H9 (cell line): Measurements from ENCODE around the gene SLIT1. TPM values are rescaled to one million over a fixed set of nuclear protein-coding genes. Genes with fewer than 3 reads are reported as not detected.
A peak's percentile ranks its signal among the peaks of the same experiment; 100 is the strongest.

Source experiments
- DNase-seq: peaks from one replicate; pipeline ENCODE4 v3.0.0-alpha.2; 2017
- H2AFZ ChIP-seq: one replicate; pipeline ENCODE4 v1.6.1; 2013; ENCODE audit warnings: mild to moderate bottlenecking, low read length, control low read depth, moderate library complexity
- H2AK5ac ChIP-seq: 2 replicates; pipeline ENCODE4 v1.6.1; 2013; ENCODE audit warnings: low read length, control low read depth, mixed read lengths; ENCODE audit not compliant: insufficient read length
- H2BK120ac ChIP-seq: one replicate; pipeline ENCODE4 v1.6.1; 2013; ENCODE audit warnings: low read depth, mild to moderate bottlenecking, low read length, control low read depth, inconsistent platforms; ENCODE audit not compliant: poor library complexity, severe bottlenecking
- H2BK12ac ChIP-seq: 2 replicates; pipeline ENCODE4 v1.6.1; 2013; ENCODE audit warnings: low read length, control low read depth, mixed read lengths, low read depth; ENCODE audit not compliant: insufficient read length
- H2BK15ac ChIP-seq: 2 replicates; pipeline ENCODE4 v1.6.1; 2013; ENCODE audit warnings: low read depth, low read length, control low read depth
- H2BK20ac ChIP-seq: one replicate; pipeline ENCODE4 v1.6.1; 2013; ENCODE audit warnings: low read depth, mild to moderate bottlenecking, low read length, control low read depth, inconsistent platforms; ENCODE audit not compliant: poor library complexity, severe bottlenecking
- H2BK5ac ChIP-seq: 2 replicates; pipeline ENCODE4 v1.6.1; 2013; ENCODE audit warnings: low read length, control low read depth, mixed read lengths; ENCODE audit not compliant: insufficient read length
- H3K14ac ChIP-seq: 2 replicates; pipeline ENCODE4 v1.6.1; 2013; ENCODE audit warnings: low read length, control low read depth; ENCODE audit not compliant: insufficient read depth
- H3K18ac ChIP-seq: 2 replicates; pipeline ENCODE4 v1.6.1; 2013; ENCODE audit warnings: low read depth, mild to moderate bottlenecking, mixed read lengths, low read length, control low read depth; ENCODE audit not compliant: insufficient read length
- H3K23ac ChIP-seq: 2 replicates; pipeline ENCODE4 v1.6.1; 2013; ENCODE audit warnings: low read length, control low read depth, mixed read lengths, low read depth; ENCODE audit not compliant: insufficient read length
- H3K23me2 ChIP-seq: 2 replicates; pipeline ENCODE4 v1.6.1; 2013; ENCODE audit warnings: low read depth, mild to moderate bottlenecking, mixed read lengths, low read length, control low read depth; ENCODE audit not compliant: insufficient read length, poor library complexity, severe bottlenecking
- H3K27ac ChIP-seq: 2 replicates; pipeline ENCODE4 v1.5.1; 2013; ENCODE audit warnings: low read length, control low read depth, mixed read lengths, low read depth; ENCODE audit not compliant: insufficient read length
- H3K27me3 ChIP-seq: 2 replicates; pipeline ENCODE4 v1.6.1; 2013; ENCODE audit warnings: low read length, control low read depth, inconsistent platforms; ENCODE audit not compliant: insufficient read depth
- H3K4ac ChIP-seq: 2 replicates; pipeline ENCODE4 v1.6.1; 2013; ENCODE audit warnings: low read depth, mild to moderate bottlenecking, control low read depth, inconsistent platforms, low read length, moderate library complexity
- H3K4me1 ChIP-seq: 2 replicates; pipeline ENCODE4 v1.6.1; 2013; ENCODE audit warnings: low read length, control low read depth, inconsistent platforms; ENCODE audit not compliant: insufficient read depth
- H3K4me2 ChIP-seq: 2 replicates; pipeline ENCODE4 v1.6.1; 2013; ENCODE audit warnings: low read length, control low read depth, mixed read lengths; ENCODE audit not compliant: insufficient read length, insufficient read depth
- H3K56ac ChIP-seq: 2 replicates; pipeline ENCODE4 v1.6.1; 2013; ENCODE audit warnings: low read depth, mild to moderate bottlenecking, mixed read lengths, low read length, control low read depth; ENCODE audit not compliant: insufficient read length
- H3K79me1 ChIP-seq: 2 replicates; pipeline ENCODE4 v1.6.1; 2013; ENCODE audit warnings: low read depth, mild to moderate bottlenecking, moderate library complexity, low read length, control low read depth, inconsistent platforms; ENCODE audit not compliant: insufficient read depth, poor library complexity, severe bottlenecking
- H3K79me2 ChIP-seq: 2 replicates; pipeline ENCODE4 v1.6.1; 2013; ENCODE audit warnings: low read length, control low read depth, inconsistent platforms; ENCODE audit not compliant: insufficient read depth
- H3K9ac ChIP-seq: 2 replicates; pipeline ENCODE4 v1.6.1; 2013; ENCODE audit warnings: low read length, control low read depth, mixed read lengths; ENCODE audit not compliant: insufficient read length; ENCODE audit errors: extremely low read depth
- H3K9me3 ChIP-seq: one replicate; pipeline ENCODE4 v1.6.1; 2013; ENCODE audit warnings: low read depth, low read length, inconsistent platforms; ENCODE audit not compliant: control insufficient read depth
- H3T11ph ChIP-seq: one replicate; pipeline ENCODE4 v1.6.1; 2013; ENCODE audit warnings: mild to moderate bottlenecking, low read length, control low read depth, inconsistent platforms
- H4K20me1 ChIP-seq: one replicate; pipeline ENCODE4 v1.6.1; 2013; ENCODE audit not compliant: control insufficient read depth, insufficient read length, insufficient read depth
- H4K5ac ChIP-seq: 2 replicates; pipeline ENCODE4 v1.6.1; 2013; ENCODE audit warnings: low read depth, mild to moderate bottlenecking, mixed read lengths, low read length, control low read depth; ENCODE audit not compliant: insufficient read length
- H4K8ac ChIP-seq: replicated peaks from 2 replicates; pipeline ENCODE4 v1.6.1; 2013; ENCODE audit warnings: low read length, control low read depth, mixed read lengths, low read depth; ENCODE audit not compliant: insufficient read length
- H4K91ac ChIP-seq: 2 replicates; pipeline ENCODE4 v1.6.1; 2013; ENCODE audit warnings: low read depth, mild to moderate bottlenecking, moderate library complexity, mixed read lengths, low read length, control low read depth; ENCODE audit not compliant: insufficient read length
- H3K27ac Mint-ChIP-seq, 3 experiments: 2 replicates in 2 of 3; 3 replicates in 1 of 3; pipeline ENCODE4 v1.8.0; 2020 to 2021; ENCODE audit warnings: mixed read lengths in 3 of 3, mild to moderate bottlenecking in 1 of 3, moderate library complexity in 1 of 3
- H3K27me3 Mint-ChIP-seq: 2 replicates; pipeline ENCODE4 v1.8.0; 2021; ENCODE audit warnings: low read depth, mild to moderate bottlenecking, moderate library complexity, mixed read lengths
- H3K36me3 Mint-ChIP-seq, 3 experiments: 2 replicates in 2 of 3; 3 replicates in 1 of 3; pipeline ENCODE4 v1.8.0; 2020 to 2021; ENCODE audit warnings: low read depth in 3 of 3, mixed read lengths in 3 of 3; ENCODE audit not compliant: insufficient read depth in 1 of 3
- H3K4me1 Mint-ChIP-seq, 2 experiments: 2 replicates each; pipeline ENCODE4 v1.8.0; 2020; ENCODE audit warnings: mixed read lengths in 2 of 2
- H3K4me3 Mint-ChIP-seq, 2 experiments: 2 replicates in 1 of 2; 3 replicates in 1 of 2; pipeline ENCODE4 v1.8.0; 2020 to 2021; ENCODE audit warnings: mild to moderate bottlenecking in 2 of 2, mixed read lengths in 2 of 2, moderate library complexity in 1 of 2
- H3K9me3 Mint-ChIP-seq, 2 experiments: 2 replicates in 1 of 2; 3 replicates in 1 of 2; pipeline ENCODE4 v1.8.0; 2020; ENCODE audit warnings: mild to moderate bottlenecking in 2 of 2, mixed read lengths in 2 of 2, moderate library complexity in 1 of 2
- WGBS: extraction: QIAGEN DNeasy Blood & Tissue Kit; methylation state at CpG from one replicate; pipeline ENCODE4 v1.1.7; 2013; ENCODE audit warnings: missing lambda C conversion rate, low lambda C conversion rate, mixed read lengths; ENCODE audit not compliant: insufficient read length; ENCODE audit errors: extremely low coverage; 5-methylcytosine and 5-hydroxymethylcytosine counted together
- total RNA-seq: library from RNA; stranded (reverse); gene quantifications from 2 replicates; pipeline ENCODE4 v1.2.1, GENCODE V29; 2021
- TF ChIP-seq, protein P1 (sequence below): fragments of 200-600 bp; sonication (generic); conservative IDR thresholded peaks from 3 replicates; pipeline ENCODE4 v1.8.0; 2021; ENCODE audit warnings: antibody characterized with exemption, mild to moderate bottlenecking

Gene SLIT1
- total RNA-seq, 1 experiment from 2014 or later = 0.57 TPM

DNA sequence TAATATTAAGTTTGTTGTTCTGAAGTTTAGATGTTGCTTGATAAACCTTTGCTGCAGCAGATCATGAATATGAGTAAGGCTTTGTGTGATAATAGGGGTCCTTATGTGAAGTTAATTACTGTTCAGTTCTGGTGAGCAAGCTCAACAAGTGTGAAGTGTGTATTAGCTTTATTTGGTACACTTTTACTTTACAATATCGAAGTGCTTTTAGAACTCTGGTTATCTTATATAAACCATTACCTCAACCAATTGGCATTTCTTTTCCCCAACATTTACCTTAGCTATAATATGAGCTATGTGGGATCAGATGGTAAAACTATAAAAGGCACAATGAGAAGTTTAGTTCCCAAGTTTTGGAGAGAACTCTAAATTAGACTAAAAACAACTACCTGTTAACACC is 226.0 kb downstream of the SLIT1 start:
- H4K91ac ChIP-seq = no peak overlapping the region
- DNase-seq = no peak
- H3K4me2 ChIP-seq = no peak overlapping the region

More for the DNA sequence above, 226.0 kb downstream of the SLIT1 start:
- Histone ChIP-seq H4K8ac (no peak overlapping the region), H2AFZ (no peak overlapping the region), H2BK120ac (no peak overlapping the region), H3K27ac (no peak overlapping the region), H2BK5ac (no peak overlapping the region), H4K5ac (no peak overlapping the region), H3K27me3 (no peaks in the 10 kb centered on the region), H2AK5ac (no peak overlapping the region), H3K79me1 (no peaks in the 10 kb centered on the region), H3K18ac (no peak overlapping the region), H3K9ac (no peak overlapping the region), H3T11ph (no peak overlapping the region), H3K23me2 (no peaks in the 10 kb centered on the region), H3K23ac (no peak overlapping the region), H3K56ac (no peak overlapping the region), H3K79me2 (no peaks in the 10 kb centered on the region), H3K4me1 (no peaks in the 10 kb centered on the region), H3K9me3 (no peaks in the 10 kb centered on the region), H2BK15ac (no peak overlapping the region), H2BK20ac (no peak overlapping the region), H2BK12ac (no peak overlapping the region), H3K4ac (no peak overlapping the region), H4K20me1 (no peaks in the 10 kb centered on the region), H3K14ac (no peak overlapping the region)
- 0 out of 7 replicates have a peak overlapping the region, but pooled peaks of 1 of the 3 experiments have one; percentile 64 for H3K27ac Mint-ChIP-seq
- no CpG with 5 or more reads among the region's 1 CpG for WGBS
- no peak overlapping the region for H3K4me3 Mint-ChIP-seq
- no peaks in the 10 kb centered on the region for H3K9me3 Mint-ChIP-seq
- no peaks in the 10 kb centered on the region for H3K4me1 Mint-ChIP-seq
- H3K27me3 Mint-ChIP-seq = no peaks in the 10 kb centered on the region
- TF ChIP-seq, protein P1, sequence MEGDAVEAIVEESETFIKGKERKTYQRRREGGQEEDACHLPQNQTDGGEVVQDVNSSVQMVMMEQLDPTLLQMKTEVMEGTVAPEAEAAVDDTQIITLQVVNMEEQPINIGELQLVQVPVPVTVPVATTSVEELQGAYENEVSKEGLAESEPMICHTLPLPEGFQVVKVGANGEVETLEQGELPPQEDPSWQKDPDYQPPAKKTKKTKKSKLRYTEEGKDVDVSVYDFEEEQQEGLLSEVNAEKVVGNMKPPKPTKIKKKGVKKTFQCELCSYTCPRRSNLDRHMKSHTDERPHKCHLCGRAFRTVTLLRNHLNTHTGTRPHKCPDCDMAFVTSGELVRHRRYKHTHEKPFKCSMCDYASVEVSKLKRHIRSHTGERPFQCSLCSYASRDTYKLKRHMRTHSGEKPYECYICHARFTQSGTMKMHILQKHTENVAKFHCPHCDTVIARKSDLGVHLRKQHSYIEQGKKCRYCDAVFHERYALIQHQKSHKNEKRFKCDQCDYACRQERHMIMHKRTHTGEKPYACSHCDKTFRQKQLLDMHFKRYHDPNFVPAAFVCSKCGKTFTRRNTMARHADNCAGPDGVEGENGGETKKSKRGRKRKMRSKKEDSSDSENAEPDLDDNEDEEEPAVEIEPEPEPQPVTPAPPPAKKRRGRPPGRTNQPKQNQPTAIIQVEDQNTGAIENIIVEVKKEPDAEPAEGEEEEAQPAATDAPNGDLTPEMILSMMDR = no peak
- H3K36me3 Mint-ChIP-seq = peaks cover 5 to 18% (median 12%) of the 10 kb centered on the region in 3 experiments; a peak in 5 of 7 replicates
